Muscle of back (tissue), 11 donors: ENCODE results near the gene MBNL2. TPM values are rescaled to one million over a fixed set of nuclear protein-coding genes. Genes with fewer than 3 reads are reported as not detected.
A peak's percentile ranks its signal among the peaks of the same experiment; 100 is the strongest.

Experiments
- DNase-seq, 3 donors: peaks; one replicate each; pipeline versions ENCODE4 v3.0.0 to v3.0.0-alpha.2; 2013
- polyA plus RNA-seq, 10 donors: library from polyadenylated mRNA; unstranded; fragments of 120-200 nt; gene quantifications; one replicate each; pipeline ENCODE4 v1.2.1, GENCODE V29; 2013; ENCODE audit not compliant: insufficient read length in 10 of 10

MBNL2 gene
- polyA plus RNA-seq, 10 donors: 25.4 to 40.1 (median 33.9) TPM

GRCh38 chr13:97414392-97414791 is 192.3 kb downstream of the MBNL2 start:
- no peak for DNase-seq

- DNase-seq: no peak
Measured at GRCh38 chr13:97417698-97418097, 195.6 kb downstream of the MBNL2 start.

GRCh38 chr13:97422118-97423054 is 200.3 kb downstream of the MBNL2 start:
- no peak for DNase-seq

GRCh38 chr13:97423300-97424045 is 201.3 kb downstream of the MBNL2 start:
- no peak for DNase-seq

GRCh38 chr13:97425590-97425989 is 203.5 kb downstream of the MBNL2 start:
- no peak for DNase-seq

GRCh38 chr13:97426695-97427094 is 204.6 kb downstream of the MBNL2 start:
- DNase-seq: no peak

- DNase-seq: peak in 2 of 3 donors; percentile 18 to 27
Measured at GRCh38 chr13:97429681-97430081, 207.5 kb downstream of the MBNL2 start.

- no peak for DNase-seq
Measured at GRCh38 chr13:97430296-97430695, 208.2 kb downstream of the MBNL2 start.

- DNase-seq: no peak
Measured at GRCh38 chr13:97431171-97431764, 209.1 kb downstream of the MBNL2 start.

- DNase-seq: no peak
Measured at GRCh38 chr13:97432232-97432916, 210.2 kb downstream of the MBNL2 start.

- peak; percentile 99 to 100 (median 100) for DNase-seq
Measured at GRCh38 chr13:97432917-97433726, 211.0 kb downstream of the MBNL2 start.

- DNase-seq: peak; percentile 92 to 96 (median 93)
Measured at GRCh38 chr13:97433727-97434396, 211.7 kb downstream of the MBNL2 start, which contains the start of gene RAP2A. TSS of gene RAP2A (plus strand) at chr13:97434169. CDS start at chr13:97434471, 302 bp downstream.

GRCh38 chr13:97434397-97435201 is 212.5 kb downstream of the MBNL2 start:
- peak; percentile 22 to 88 (median 55) for DNase-seq

GRCh38 chr13:97435323-97435722 is 213.2 kb downstream of the MBNL2 start:
- DNase-seq: no peak

GRCh38 chr13:97435794-97436193 is 213.7 kb downstream of the MBNL2 start:
- DNase-seq: peak in 1 of 3 donors; percentile 34

GRCh38 chr13:97436845-97437244 is 214.7 kb downstream of the MBNL2 start:
- DNase-seq: no peak

- DNase-seq: no peak
Measured at GRCh38 chr13:97437729-97438128, 215.6 kb downstream of the MBNL2 start.

- DNase-seq: no peak
Measured at GRCh38 chr13:97438856-97439595, 216.9 kb downstream of the MBNL2 start.
